A549 treated with CORT108297 at 1 μM for 4 hours (cell line): ENCODE data around the gene CIAO1. TPM values are rescaled to one million over a fixed set of nuclear protein-coding genes. Genes with fewer than 3 reads are reported as not detected.

Experiments used
- total RNA-seq: library from RNA; stranded (reverse); fragments of 200-300 nt; extraction: Qiagen RNA extraction; gene quantifications from 5 replicates; pipeline ENCODE4 v1.2.3, GENCODE V29; 2022

Gene CIAO1
- total RNA-seq: 74.5 to 94.5 TPM (median 91.0 TPM) in 5 replicates

DNA sequence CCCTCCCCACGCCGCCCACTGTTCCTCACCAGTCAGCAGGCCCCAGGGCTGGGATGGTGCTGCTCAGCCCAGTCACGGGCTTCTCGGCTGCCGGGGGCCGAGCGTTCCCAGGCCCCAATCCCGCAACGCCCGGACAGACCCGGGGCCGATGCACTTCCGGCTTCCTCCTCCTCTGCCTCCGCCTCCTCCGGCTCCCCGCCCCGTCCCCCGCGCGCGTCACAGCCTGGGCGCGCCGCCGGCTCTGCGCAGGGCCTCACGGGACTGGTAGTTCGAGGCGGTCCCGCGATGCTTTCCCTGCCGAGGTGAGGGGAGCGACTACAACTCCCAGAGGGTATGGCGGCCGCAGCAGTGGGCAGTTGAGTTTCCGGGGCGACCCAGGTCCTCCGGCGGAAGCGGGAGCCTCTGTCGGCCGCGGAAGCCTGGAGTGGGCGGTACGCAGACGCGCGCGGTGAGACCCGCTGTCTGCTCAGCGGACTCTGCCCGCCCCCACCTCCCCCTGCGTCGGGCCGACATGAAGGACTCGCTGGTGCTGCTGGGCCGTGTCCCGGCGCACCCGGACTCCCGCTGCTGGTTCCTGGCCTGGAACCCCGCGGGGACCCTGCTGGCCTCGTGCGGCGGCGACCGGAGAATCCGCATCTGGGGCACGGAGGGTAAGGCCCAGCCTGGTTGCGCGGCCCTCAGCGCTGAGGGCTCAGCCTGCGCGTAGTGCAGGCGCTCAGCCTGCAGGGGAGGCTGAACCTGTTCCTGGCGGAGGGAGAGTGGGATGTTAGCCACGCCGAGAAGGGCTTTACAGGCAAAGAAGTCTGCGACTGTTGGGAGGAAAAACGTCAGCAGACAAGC, at the start of gene CIAO1, which contains the start of gene TMEM127:
TSS of gene CIAO1 (plus strand) at position 386 of the 840 bp plus-strand sequence. CDS start at position 512, 126 bp downstream.
TSS of gene TMEM127 (minus strand) at position 158 of the 840 bp plus-strand sequence. CDS start 616 bp downstream, outside the sequence.

DNA sequence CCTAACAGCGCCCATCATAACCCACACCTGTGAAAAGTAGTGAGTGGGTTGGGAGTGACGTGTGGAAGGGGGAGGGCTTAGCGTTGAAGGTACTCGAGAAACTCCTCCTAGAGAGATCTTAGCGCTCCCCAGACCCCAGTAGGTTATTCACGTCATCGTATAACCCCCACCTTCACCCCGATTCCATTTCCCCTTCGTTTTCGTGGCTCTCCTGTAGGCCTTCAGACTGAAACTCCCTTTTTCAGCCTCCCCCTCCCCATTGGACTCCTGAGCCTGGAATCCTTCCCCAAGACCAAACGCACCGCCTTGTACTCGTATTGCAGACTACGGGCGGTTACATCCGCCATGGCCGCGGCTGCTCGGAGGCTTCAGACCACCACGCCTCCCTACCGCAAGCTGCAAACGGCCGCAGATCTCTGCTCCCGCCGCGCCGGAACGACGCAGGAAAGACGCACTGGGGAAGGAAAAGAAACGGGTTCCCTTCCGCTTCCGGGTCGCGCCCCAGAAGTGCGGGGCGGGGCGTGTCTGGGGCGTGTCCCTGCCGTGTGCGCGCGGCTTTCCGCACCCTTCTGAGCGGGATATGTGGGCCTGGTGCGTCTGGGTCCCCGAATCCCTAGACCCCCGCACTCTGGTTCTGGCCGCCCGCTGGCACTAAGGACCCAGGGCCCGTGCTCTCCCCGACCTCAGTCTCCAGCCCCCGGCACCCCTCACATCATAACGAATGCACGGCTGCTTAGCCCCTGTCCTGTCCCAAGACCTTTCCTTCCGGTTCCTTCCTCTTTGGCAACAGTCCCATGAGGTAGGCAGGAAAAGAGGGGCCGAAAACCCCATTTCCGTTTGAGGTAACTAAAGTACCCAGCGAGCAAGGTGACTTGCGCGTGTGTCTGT, 39.3 kb downstream of the CIAO1 start, which contains the start of gene SNRNP200:
TSS of gene SNRNP200 (minus strand) at position 456 of the 888 bp plus-strand sequence. CDS start at position 347, 109 bp downstream.

Other genes with a start within 250 kb of the CIAO1 start
- gene GPAT2, start 231.3 kb upstream of the CIAO1 start, total RNA-seq: not detected in 5 replicates
- gene ADRA2B, start 149.7 kb upstream of the CIAO1 start, total RNA-seq: 0.02 to 0.07 TPM (median 0.05 TPM) in 4 of 5 replicates, not detected in the other
- gene ASTL, start 127.7 kb upstream of the CIAO1 start, total RNA-seq: not detected in 5 replicates
- gene DUSP2, start 120.8 kb upstream of the CIAO1 start, total RNA-seq: 0.22 to 0.56 TPM (median 0.44 TPM) in 5 replicates
- gene STARD7, start 57.4 kb upstream of the CIAO1 start, total RNA-seq: 90.1 to 100 TPM (median 93.6 TPM) in 5 replicates
- 37.8 to 51.2 TPM (median 46.6 TPM) in 5 replicates for gene TMEM127, start 228 bp upstream of the CIAO1 start, total RNA-seq
- 121 to 126 TPM (median 124 TPM) in 5 replicates for gene SNRNP200, start 39.3 kb downstream of the CIAO1 start, total RNA-seq
- not detected in 5 replicates for gene ITPRIPL1, start 59.1 kb downstream of the CIAO1 start, total RNA-seq
- gene NCAPH, start 69.5 kb downstream of the CIAO1 start, total RNA-seq: 44.4 to 48.7 TPM (median 46.3 TPM) in 5 replicates
- 0.96 to 2.2 TPM (median 1.4 TPM) in 5 replicates for gene NEURL3, start 239.1 kb downstream of the CIAO1 start, total RNA-seq